GM10248 (cell line): Measurements from ENCODE around the gene ADAMTS4.

Source experiments
- CTCF ChIA-PET: fragments of 300-600 bp; sonication (Branson Sonifier 250); formaldehyde crosslinking; extraction: SDS; loops from one replicate; lab custom pipeline; 2021; ENCODE audit warnings: antibody characterized with exemption; lab: Yijun Ruan, JAX
- POLR2A ChIA-PET: fragments of 350-650 bp; sonication (Branson Sonifier 250); formaldehyde crosslinking; extraction: SDS; loops from one replicate; lab custom pipeline; 2020; ENCODE audit warnings: antibody characterized with exemption; lab: Yijun Ruan, JAX
- DNase-seq: peaks from one replicate; pipeline ENCODE4 v3.0.0; 2012; ENCODE audit errors: extremely low spot score
- TF ChIP-seq, protein P1 (sequence below): IDR thresholded peaks from 2 replicates; pipeline ENCODE4 v1.5.1; 2012; ENCODE audit warnings: mild to moderate bottlenecking, low read depth; ENCODE audit errors: extremely low read depth, missing control alignments, control extremely low read depth

The ADAMTS4 gene

DNA sequence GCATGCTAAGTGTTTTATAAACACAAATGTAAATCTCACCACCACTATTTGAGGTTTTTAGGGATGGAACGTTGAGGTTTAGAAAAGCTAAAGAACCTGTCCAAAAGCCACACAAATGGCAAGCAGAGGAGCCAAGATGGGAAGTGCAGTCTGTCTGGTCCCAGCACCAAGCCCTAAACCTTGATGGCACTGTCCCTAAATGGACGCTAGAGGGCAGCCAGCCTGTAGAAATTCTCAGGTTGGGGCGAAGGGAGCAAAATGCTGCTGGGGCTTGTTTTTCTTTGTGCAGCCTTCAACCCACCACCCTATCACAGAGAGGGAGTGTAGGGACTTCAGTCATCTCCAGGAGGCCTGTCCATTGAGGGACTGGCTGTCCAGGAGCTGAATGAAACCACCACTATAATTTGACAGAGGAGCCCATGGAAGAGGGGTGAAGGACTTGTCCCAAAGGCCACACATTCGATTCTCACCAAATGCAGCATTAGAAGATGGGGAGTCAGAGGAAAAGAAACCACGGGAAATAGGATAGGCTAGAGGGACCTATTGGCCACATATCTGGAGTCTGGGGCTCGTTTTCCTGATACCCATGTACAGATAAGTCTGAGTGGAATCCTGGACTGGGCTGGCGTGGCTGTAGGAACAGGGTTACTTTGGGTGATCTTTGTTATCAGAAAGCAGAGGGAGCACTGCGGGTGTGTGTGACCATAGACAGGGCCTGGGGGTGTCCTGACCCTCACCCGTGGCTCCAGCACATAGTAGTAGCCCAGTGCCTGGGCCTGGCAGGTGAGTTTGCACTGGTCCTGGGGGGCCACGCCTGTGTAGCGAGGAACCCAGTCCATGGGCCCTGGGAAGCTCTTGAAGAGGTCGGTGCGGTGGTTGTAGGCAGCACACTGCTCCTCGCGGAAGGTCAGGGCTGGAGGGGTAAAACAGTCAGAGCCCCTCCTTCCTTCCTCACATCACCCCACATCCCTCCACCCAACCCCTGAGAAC is 6.1 kb downstream of the ADAMTS4 start:
- ChIA-PET POLR2A (no interaction called here), CTCF (interaction anchor here (0.7 to 6.2 kb wide), 31 partner anchors 9 to 410 kb away, joined by 3 to 65 read pairs (median 6); partner anchors contain the start of genes APOA2, FCER1G, NDUFS2 and PPOX)
- TF ChIP-seq, protein P1, sequence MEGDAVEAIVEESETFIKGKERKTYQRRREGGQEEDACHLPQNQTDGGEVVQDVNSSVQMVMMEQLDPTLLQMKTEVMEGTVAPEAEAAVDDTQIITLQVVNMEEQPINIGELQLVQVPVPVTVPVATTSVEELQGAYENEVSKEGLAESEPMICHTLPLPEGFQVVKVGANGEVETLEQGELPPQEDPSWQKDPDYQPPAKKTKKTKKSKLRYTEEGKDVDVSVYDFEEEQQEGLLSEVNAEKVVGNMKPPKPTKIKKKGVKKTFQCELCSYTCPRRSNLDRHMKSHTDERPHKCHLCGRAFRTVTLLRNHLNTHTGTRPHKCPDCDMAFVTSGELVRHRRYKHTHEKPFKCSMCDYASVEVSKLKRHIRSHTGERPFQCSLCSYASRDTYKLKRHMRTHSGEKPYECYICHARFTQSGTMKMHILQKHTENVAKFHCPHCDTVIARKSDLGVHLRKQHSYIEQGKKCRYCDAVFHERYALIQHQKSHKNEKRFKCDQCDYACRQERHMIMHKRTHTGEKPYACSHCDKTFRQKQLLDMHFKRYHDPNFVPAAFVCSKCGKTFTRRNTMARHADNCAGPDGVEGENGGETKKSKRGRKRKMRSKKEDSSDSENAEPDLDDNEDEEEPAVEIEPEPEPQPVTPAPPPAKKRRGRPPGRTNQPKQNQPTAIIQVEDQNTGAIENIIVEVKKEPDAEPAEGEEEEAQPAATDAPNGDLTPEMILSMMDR: peak; percentile 94
- peak; percentile 83 for DNase-seq

DNA sequence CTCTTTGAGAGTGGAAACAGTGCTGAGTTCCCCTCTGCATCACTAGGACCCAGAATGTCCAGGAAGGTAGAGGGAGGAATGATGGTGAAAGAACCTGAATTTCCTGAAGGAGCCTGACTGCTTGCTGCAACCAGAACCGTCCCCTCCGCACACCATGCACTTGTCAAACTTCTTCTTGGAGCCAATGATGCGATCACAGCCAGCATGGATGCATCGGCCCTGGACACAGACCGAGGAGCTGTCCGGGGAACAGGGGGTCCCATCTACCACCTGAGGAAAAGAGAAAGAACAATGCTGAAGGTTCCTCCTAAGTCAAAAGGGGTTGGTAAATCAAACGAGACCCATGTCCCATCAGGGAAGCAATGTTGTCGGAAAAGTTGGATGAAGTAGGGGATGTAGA is 6.9 kb downstream of the ADAMTS4 start:
- ChIA-PET POLR2A (no interaction called here), CTCF (interaction anchor here (0.7 to 6.2 kb wide), 35 partner anchors 7 to 409 kb away, joined by 3 to 65 read pairs (median 5); partner anchors contain the start of genes APOA2, ARHGAP30, FCER1G and NDUFS2)
- DNase-seq: no peak
- TF ChIP-seq, protein P1: no peak

DNA sequence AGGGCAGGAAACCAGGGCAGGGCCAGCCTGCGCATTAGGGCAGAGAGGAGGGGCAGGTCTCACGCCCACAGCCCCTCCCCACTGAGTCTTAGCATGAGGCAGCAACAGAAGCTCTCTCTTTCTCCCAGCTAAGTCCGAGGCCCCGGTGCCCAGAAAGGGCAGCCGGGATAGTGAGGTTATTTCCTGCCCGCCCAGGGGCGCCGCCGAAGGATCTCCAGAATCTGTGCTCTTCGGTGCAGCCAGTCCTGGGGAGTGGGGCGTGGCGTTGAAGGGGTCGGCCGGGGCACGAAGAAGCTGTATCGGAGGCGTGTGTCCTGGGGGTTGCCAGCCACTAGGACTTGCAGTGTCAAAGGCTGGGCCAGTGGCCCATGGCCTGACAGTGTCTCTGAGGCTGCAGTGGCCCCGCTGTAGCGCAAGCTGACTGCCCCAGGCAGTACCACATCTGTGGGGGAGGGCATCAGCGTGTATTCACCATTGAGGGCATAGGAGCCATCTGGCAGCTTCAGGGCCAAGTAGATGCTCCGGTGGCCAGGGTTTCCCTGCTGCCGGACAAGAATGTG is 7.8 kb downstream of the ADAMTS4 start:
- TF ChIP-seq, protein P1: no peak
- DNase-seq: no peak
- ChIA-PET CTCF (interaction anchor here (0.7 to 6.2 kb wide), 29 partner anchors 8 to 408 kb away, joined by 3 to 65 read pairs (median 6); partner anchors contain the start of genes APOA2, ARHGAP30, FCER1G and NDUFS2), POLR2A (interaction anchor here (0.6 kb wide), 1 partner anchor 35 kb away, joined by 3 read pairs; the partner anchor contains the start of gene TOMM40L)

DNA sequence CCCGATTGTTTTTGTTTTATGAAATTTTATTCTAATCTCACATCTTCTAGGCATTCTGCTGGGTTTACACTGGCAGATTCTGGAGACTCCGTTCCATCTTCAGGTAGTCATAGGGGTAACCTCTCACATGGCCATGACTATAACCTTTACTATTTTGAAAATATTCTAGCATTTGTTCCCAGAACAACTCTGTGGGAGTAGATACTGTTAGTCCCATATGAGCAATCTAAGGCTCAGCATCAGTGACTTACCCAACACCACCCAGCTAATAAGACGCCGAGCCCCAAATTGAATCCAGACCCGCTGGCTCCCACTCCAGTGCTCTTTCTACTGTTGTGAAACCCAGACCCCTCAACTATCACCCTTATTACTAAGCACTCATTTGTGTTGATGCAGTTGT is 9.8 kb downstream of the ADAMTS4 start:
- POLR2A ChIA-PET: no interaction called here
- TF ChIP-seq, protein P1: no peak
- DNase-seq: no peak
- CTCF ChIA-PET: interaction anchor here (1.2 kb wide), 1 partner anchor 56 kb away, joined by 3 read pairs; no protein-coding TSS in a partner anchor

DNA sequence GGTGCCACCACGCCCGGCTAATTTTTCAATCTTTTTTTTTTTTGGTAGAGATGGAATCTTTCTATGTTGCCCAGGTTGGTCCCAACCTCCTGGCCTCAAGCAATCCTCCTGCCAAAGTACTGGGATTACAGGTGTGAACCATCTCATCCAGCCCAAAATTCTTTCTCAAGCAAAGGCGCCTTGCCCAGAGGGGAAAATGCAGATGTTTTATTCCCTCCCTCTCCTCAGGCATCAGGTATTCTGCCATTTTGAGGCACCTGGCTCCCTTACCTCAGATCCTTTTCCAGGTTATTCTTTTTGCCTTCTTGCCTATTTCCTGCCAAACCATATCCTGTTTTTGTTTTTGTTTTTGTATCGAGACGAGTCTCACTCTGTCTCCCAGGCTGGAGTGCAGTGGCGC is 10.5 kb downstream of the ADAMTS4 start:
- TF ChIP-seq, protein P1: no peak
- DNase-seq: no peak
- ChIA-PET CTCF (interaction anchor here (1.2 to 1.3 kb wide), 2 partner anchors 37 to 55 kb away, joined by 3 to 4 read pairs; no protein-coding TSS in a partner anchor), POLR2A (no interaction called here)

DNA sequence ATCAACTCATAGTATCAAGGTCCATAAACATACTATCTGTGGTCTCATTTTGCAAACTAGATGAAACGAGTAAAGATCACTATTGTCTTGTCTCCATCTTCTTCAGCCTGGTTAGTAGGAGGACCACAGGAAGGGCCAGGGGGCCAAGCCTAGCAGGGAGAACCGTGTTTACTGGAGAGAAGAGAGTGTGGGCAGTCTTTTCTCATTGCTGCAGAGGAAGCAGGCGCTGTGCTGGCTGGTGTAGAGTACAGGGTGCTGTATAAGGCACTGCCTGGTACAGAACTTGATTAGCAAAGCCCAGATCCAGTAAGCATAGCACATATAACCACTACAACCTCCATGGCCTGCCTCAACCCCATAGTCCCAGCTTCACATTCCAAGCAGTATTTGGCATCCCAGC is 11.5 kb downstream of the ADAMTS4 start:
- no peak for DNase-seq
- TF ChIP-seq, protein P1: no peak
- POLR2A ChIA-PET: no interaction called here
- CTCF ChIA-PET: interaction anchor here (1.0 to 1.3 kb wide), 2 partner anchors 38 to 187 kb away, joined by 3 to 4 read pairs; no protein-coding TSS in a partner anchor
